IPS-20b (cell line): ENCODE measurements around the gene CBX3.
"Not testable (repeated sequence)": the region's sequence is repeated elsewhere in the genome, so short reads cannot be mapped to it uniquely, and the experiment has no call there.

Source experiments
- H3K27ac ChIP-seq: one replicate; pipeline ENCODE4 v1.5.1; 2013; ENCODE audit warnings: low read length
- H3K27me3 ChIP-seq: 2 replicates; pipeline ENCODE4 v1.6.1; 2013; ENCODE audit warnings: mild to moderate bottlenecking, low read length, inconsistent platforms; ENCODE audit not compliant: insufficient read depth
- H3K36me3 ChIP-seq: 2 replicates; pipeline ENCODE4 v1.6.1; 2013; ENCODE audit warnings: low read depth, mild to moderate bottlenecking, inconsistent platforms, low read length, moderate library complexity; ENCODE audit not compliant: insufficient read depth
- H3K4me1 ChIP-seq: 2 replicates; pipeline ENCODE4 v1.6.1; 2013; ENCODE audit warnings: mild to moderate bottlenecking, control low read depth, inconsistent platforms, low read length, moderate library complexity; ENCODE audit not compliant: insufficient read depth
- H3K4me3 ChIP-seq: 2 replicates; pipeline ENCODE4 v1.5.1; 2013; ENCODE audit warnings: mild to moderate bottlenecking, low read length, inconsistent platforms
- H3K9ac ChIP-seq: 2 replicates; pipeline ENCODE4 v1.6.1; 2013; ENCODE audit warnings: low read depth, mild to moderate bottlenecking, inconsistent platforms, low read length, moderate library complexity
- H3K9me3 ChIP-seq: 2 replicates; pipeline ENCODE4 v1.6.1; 2013; ENCODE audit warnings: mild to moderate bottlenecking, low read depth, low read length, inconsistent platforms; ENCODE audit not compliant: insufficient read depth

CBX3 gene

DNA sequence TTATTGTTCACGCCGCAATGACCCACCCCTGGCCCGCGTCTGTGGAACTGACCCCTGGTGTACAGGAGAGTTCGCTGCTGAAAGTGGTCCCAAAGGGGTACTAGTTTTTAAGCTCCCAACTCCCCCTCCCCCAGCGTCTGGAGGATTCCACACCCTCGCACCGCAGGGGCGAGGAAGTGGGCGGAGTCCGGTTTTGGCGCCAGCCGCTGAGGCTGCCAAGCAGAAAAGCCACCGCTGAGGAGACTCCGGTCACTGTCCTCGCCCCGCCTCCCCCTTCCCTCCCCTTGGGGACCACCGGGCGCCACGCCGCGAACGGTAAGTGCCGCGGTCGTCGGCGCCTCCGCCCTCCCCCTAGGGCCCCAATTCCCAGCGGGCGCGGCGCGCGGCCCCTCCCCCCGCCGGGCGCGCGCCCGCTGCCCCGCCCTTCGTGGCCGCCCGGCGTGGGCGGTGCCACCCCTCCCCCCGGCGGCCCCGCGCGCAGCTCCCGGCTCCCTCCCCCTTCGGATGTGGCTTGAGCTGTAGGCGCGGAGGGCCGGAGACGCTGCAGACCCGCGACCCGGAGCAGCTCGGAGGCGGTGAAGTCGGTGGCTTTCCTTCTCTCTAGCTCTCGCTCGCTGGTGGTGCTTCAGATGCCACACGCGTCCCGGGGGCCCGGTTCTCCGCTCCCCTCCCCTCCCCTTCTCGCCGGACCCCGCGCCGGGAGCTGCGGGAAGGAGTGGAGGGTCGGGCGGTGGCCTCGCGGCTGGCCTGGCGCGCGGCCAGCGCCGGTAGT lies at the start of gene CBX3:
Gene CBX3, plus strand, starts transcription at position 499 of the 772 bp plus-strand sequence. CDS start 1,254 bp downstream, outside the sequence.
- H3K4me1 ChIP-seq, result peaks cover 15% of the 10 kb centered on the region
- peak within 1 kb of the TSS; percentile 100 for H3K27ac ChIP-seq
- peak within 1 kb of the TSS; percentile 100 for H3K4me3 ChIP-seq
- peaks cover 76% of the 10 kb centered on the region for H3K36me3 ChIP-seq
- no peaks in the 10 kb centered on the region for H3K9me3 ChIP-seq
- H3K27me3 ChIP-seq, result no peaks in the 10 kb centered on the region
- H3K9ac ChIP-seq, result peak within 1 kb of the TSS; percentile 100

- no peaks in the 10 kb centered on the region; the same call in 1 of the 2 replicates for H3K36me3 ChIP-seq
- H3K4me3 ChIP-seq, result peak within 1 kb of the TSS; percentile 98
- H3K27ac ChIP-seq, result no peak within 1 kb of the TSS
- peaks cover 18% of the 10 kb centered on the region for H3K27me3 ChIP-seq
- peaks cover 25% of the 10 kb centered on the region for H3K4me1 ChIP-seq
- peak within 1 kb of the TSS; percentile 97 for H3K9ac ChIP-seq
- H3K9me3 ChIP-seq, result no peaks in the 10 kb centered on the region
These were observed 49.4 kb upstream of the CBX3 start, which contains the start of gene NFE2L3 for GRCh38 chr7:26151953-26152781. NFE2L3 (plus strand) TSS chr7:26152198; CDS start chr7:26152499, 301 bp downstream.

DNA sequence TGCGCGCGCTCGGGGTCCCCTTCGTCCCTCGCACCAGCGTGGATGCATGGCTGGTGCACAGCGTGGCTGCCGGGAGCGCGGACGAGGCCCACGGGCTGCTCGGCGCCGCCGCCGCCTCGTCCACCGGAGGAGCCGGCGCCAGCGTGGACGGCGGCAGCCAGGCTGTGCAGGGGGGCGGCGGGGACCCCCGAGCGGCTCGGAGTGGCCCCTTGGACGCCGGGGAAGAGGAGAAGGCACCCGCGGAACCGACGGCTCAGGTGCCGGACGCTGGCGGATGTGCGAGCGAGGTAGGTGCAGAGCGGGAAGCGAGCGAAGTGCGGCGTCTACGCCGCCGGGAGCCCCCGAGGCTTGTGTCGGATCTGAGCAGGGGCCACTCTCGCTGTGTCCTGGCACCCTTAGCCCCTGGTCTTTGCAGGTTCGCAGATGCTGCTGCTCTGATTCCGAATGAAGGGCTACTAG lies 48.7 kb upstream of the CBX3 start:
- Histone ChIP-seq H3K4me1 (peaks cover 30% of the 10 kb centered on the region), H3K27ac (peak overlapping the region; percentile 92), H3K9ac (peak overlapping the region; percentile 97), H3K27me3 (peaks cover 18% of the 10 kb centered on the region), H3K4me3 (peak overlapping the region; percentile 98)
- not testable (repeated sequence) for H3K36me3 ChIP-seq, H3K9me3 ChIP-seq

DNA sequence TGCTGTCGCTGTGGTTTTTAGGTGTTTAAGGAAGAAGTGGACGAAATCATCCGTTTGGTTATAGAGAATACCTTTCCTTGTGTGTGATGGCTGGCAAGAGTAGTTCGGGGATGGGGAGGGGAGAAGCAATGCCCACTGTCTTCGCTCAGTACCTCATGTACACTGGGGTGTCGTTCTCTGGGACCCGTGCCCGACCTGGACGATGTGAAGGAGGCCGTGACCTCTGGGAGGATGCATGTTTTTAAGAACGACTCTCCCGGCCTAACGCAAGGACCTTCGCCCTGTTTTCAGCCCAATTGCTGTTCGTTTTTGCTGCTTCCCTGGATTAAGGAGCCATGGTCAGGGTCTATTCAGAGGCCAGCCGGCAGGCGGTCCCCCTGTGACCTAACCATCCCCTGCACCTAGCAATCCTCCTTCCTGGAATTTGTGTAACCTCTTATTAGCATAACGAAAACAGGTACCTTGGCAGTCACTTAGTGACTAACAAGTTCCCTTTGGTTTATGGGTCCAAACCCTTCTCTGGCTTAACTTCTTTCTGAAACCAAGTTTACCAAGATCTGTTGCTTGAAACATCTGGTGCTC lies 48.2 kb upstream of the CBX3 start:
- Histone ChIP-seq H3K27ac (peak overlapping the region; percentile 92), H3K4me1 (peaks cover 32% of the 10 kb centered on the region), H3K36me3 (no peaks in the 10 kb centered on the region; the same call in 1 of the 2 replicates), H3K4me3 (peak overlapping the region; percentile 98), H3K9ac (peak overlapping the region; percentile 97), H3K27me3 (peaks cover 18% of the 10 kb centered on the region), H3K9me3 (no peaks in the 10 kb centered on the region)

GRCh38 chr7:26153823-26154783 lies 47.4 kb upstream of the CBX3 start:
- H3K4me1 ChIP-seq, result peaks cover 40% of the 10 kb centered on the region
- peak overlapping the region; percentile 98 for H3K4me3 ChIP-seq
- peaks cover 18% of the 10 kb centered on the region for H3K27me3 ChIP-seq
- H3K36me3 ChIP-seq, result no peaks in the 10 kb centered on the region; the same call in 1 of the 2 replicates
- peak overlapping the region; percentile 97 for H3K9ac ChIP-seq
- peak overlapping the region; percentile 92 for H3K27ac ChIP-seq
- no peaks in the 10 kb centered on the region for H3K9me3 ChIP-seq

GRCh38 chr7:26155531-26156375 lies 45.8 kb upstream of the CBX3 start:
- peaks cover 3% of the 10 kb centered on the region; the same call in 1 of the 2 replicates for H3K36me3 ChIP-seq
- peak overlapping the region; percentile 52 for H3K4me3 ChIP-seq
- H3K27me3 ChIP-seq, result peaks cover 18% of the 10 kb centered on the region
- no peak overlapping the region for H3K9ac ChIP-seq
- H3K4me1 ChIP-seq, result peaks cover 55% of the 10 kb centered on the region
- no peak overlapping the region for H3K27ac ChIP-seq
- no peaks in the 10 kb centered on the region for H3K9me3 ChIP-seq

GRCh38 chr7:26156451-26157420 lies 44.8 kb upstream of the CBX3 start:
- H3K36me3 ChIP-seq, result peaks cover 3% of the 10 kb centered on the region; the same call in 1 of the 2 replicates
- no peak overlapping the region for H3K27ac ChIP-seq
- H3K4me3 ChIP-seq, result peak overlapping the region; percentile 52; the same call in 1 of the 2 replicates
- H3K9ac ChIP-seq, result no peak overlapping the region; the same call in 1 of the 2 replicates
- H3K4me1 ChIP-seq, result peaks cover 62% of the 10 kb centered on the region
- peaks cover 10% of the 10 kb centered on the region for H3K27me3 ChIP-seq
- no peaks in the 10 kb centered on the region for H3K9me3 ChIP-seq

GRCh38 chr7:26157520-26158105 lies 43.9 kb upstream of the CBX3 start:
- peaks cover 10% of the 10 kb centered on the region for H3K27me3 ChIP-seq
- peaks cover 3% of the 10 kb centered on the region; the same call in 1 of the 2 replicates for H3K36me3 ChIP-seq
- no peak overlapping the region for H3K9ac ChIP-seq
- no peak overlapping the region for H3K4me3 ChIP-seq
- no peak overlapping the region for H3K27ac ChIP-seq
- H3K4me1 ChIP-seq, result peaks cover 62% of the 10 kb centered on the region
- H3K9me3 ChIP-seq, result no peaks in the 10 kb centered on the region

DNA sequence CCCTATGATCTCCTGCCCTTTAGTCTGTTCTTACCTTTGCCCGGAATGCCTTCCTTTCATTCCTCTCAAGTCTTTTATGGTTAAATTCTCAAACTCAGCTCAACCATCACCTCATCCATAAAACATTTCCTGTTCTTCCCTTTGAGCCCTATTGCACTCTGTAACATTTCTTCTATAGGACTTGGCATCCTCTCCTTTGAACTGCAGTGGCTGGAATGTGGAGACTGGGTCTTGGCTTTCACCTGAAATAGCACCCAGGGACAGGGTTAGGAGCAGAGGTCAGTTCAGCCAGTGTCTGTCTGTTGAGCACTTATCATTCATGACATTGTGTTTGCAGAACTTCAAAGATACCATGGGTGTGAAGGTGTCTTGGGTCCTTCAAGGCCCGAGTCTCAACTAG lies 42.3 kb upstream of the CBX3 start:
- no peak overlapping the region for H3K27ac ChIP-seq
- H3K36me3 ChIP-seq, result peaks cover 3% of the 10 kb centered on the region; the same call in 1 of the 2 replicates
- no peaks in the 10 kb centered on the region for H3K27me3 ChIP-seq
- H3K4me3 ChIP-seq, result no peak overlapping the region
- peaks cover 60% of the 10 kb centered on the region for H3K4me1 ChIP-seq
- no peaks in the 10 kb centered on the region for H3K9me3 ChIP-seq
- no peak overlapping the region for H3K9ac ChIP-seq
